Ectodermal cell (in vitro differentiated cells): ENCODE data around the gene TMSB4X.

ENCODE experiments used
- H3K27ac ChIP-seq: 2 replicates; pipeline ENCODE4 v1.7.0; 2013; ENCODE audit warnings: mild to moderate bottlenecking, low read depth, low read length; ENCODE audit not compliant: insufficient read depth, poor library complexity, severe bottlenecking
- H3K27me3 ChIP-seq: 2 replicates; pipeline ENCODE4 v1.7.0; 2013; ENCODE audit warnings: mild to moderate bottlenecking, low read length; ENCODE audit not compliant: insufficient read depth, control insufficient read depth, poor library complexity, severe bottlenecking
- H3K36me3 ChIP-seq: one replicate; pipeline ENCODE4 v1.7.0; 2013; ENCODE audit warnings: low read length; ENCODE audit not compliant: control insufficient read depth, insufficient read depth
- H3K4me1 ChIP-seq: one replicate; pipeline ENCODE4 v1.7.0; 2013; ENCODE audit warnings: low read length; ENCODE audit not compliant: control insufficient read depth, insufficient read depth
- H3K4me3 ChIP-seq: 2 replicates; pipeline ENCODE4 v1.7.0; 2013; ENCODE audit warnings: low read depth, low read length, control low read depth; ENCODE audit not compliant: insufficient read depth
- H3K9me3 ChIP-seq: 2 replicates; pipeline ENCODE4 v1.7.0; 2013; ENCODE audit warnings: mild to moderate bottlenecking, low read length, moderate library complexity; ENCODE audit not compliant: control insufficient read depth
- WGBS, 2 experiments: methylation state at CpG; one replicate each; pipeline ENCODE4 v1.1.7; 2013; ENCODE audit warnings: missing lambda C conversion rate in 2 of 2; 5-methylcytosine and 5-hydroxymethylcytosine counted together

The TMSB4X gene

DNA sequence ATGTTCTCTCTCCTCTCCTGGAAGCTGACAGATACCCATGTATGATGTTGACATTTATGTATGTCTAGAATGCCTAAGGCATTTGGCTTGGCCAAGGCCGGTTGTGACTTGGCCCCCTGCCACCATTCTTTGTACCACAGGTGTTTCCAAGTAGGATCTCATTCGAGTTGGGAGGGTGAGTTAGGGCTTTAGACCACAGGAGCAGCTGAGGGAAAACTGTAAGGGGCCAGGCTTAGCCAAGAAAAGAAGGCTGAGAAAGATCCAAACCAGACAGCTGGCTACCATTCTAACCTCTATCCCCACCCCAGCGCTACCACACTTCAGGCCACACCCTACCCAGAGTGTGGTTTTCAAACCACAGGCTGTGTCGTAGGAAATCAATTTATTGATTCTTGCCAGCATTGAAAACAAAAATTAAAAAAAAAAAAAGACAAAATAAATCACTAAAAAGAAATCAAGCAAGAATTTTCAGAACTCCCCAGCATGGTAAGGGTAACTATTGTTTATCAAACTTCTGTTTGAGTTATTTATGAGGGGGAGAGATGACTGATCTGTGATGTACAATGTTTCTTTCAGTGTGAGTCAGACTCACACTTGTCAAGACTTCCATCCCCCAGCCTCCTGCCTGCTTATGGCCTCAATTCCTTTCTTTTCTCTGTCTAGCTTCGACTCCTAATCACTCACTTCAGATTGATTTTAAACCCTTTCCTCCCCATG, 9.9 kb downstream of the TMSB4X start:
- Histone ChIP-seq H3K36me3 (no peaks in the 10 kb centered on the region), H3K27me3 (no peaks in the 10 kb centered on the region), H3K4me3 (no peak overlapping the region), H3K9me3 (no peaks in the 10 kb centered on the region), H3K4me1 (no peaks in the 10 kb centered on the region), H3K27ac (no peak overlapping the region)
- 92 to 97% methylated on average over 3 to 5 of the region's 5 CpGs for WGBS, 2 experiments

DNA sequence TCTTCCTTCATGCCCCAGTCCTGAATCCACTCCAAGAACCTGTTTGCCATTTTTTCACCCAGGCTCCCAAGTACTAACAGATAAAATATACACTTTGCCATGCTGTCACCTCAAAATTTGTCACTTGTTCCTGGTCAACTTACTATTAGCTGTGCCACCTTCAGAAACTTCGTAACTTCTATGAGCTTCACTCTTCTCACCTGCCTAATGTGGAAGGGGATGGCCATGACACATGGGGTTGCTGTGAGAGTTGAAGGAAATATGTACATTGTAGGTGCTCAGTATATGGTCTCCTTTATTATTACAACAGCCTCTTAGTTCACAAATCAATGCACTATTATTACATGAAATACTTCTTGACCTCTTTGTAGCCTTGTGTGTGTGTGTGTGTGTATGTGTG, 10.4 kb downstream of the TMSB4X start:
- H3K9me3 ChIP-seq: no peaks in the 10 kb centered on the region
- H3K27ac ChIP-seq: no peak overlapping the region
- no peak overlapping the region for H3K4me3 ChIP-seq
- 100% methylated on average over 1 of the region's 1 CpG; no CpG with 5 or more reads in 1 of the 2 experiments for WGBS, 2 experiments
- no peaks in the 10 kb centered on the region for H3K27me3 ChIP-seq
- H3K36me3 ChIP-seq: no peaks in the 10 kb centered on the region
- no peaks in the 10 kb centered on the region for H3K4me1 ChIP-seq

DNA sequence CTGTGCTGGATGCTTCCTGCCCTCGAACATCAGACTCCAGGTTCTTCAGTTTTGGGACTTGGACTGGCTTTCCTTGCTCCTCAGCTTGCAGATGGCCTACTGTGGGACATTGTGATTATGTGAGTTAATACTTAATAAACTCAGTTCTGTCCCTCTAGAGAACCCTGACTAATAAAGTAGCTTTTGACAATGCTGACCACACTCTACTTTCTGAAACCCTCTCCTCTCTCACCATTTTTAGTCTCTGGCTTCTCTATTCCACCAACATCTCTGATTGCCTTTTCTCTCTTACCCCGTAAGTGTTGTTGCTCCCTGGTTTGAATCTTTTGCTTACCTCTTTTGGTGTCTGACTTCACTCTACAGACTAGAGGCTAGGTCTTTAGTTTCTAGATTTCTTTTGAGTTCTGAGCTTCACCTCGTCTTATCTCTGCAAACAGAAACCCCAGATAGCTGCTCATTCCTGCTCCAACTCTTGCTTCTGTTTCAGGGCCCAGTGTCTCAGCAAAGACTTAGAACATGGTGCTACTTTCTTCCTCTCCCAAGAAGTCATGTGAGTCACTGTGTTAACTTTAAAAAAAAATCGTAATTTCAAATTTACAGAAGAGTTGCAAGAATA, 11.4 kb downstream of the TMSB4X start:
- H3K4me3 ChIP-seq: no peak overlapping the region
- H3K4me1 ChIP-seq: no peaks in the 10 kb centered on the region
- no peaks in the 10 kb centered on the region for H3K9me3 ChIP-seq
- H3K27ac ChIP-seq: no peak overlapping the region
- no peaks in the 10 kb centered on the region for H3K27me3 ChIP-seq
- 95% methylated on average over 4 of the region's 4 CpGs for WGBS, 2 experiments
- no peaks in the 10 kb centered on the region for H3K36me3 ChIP-seq

DNA sequence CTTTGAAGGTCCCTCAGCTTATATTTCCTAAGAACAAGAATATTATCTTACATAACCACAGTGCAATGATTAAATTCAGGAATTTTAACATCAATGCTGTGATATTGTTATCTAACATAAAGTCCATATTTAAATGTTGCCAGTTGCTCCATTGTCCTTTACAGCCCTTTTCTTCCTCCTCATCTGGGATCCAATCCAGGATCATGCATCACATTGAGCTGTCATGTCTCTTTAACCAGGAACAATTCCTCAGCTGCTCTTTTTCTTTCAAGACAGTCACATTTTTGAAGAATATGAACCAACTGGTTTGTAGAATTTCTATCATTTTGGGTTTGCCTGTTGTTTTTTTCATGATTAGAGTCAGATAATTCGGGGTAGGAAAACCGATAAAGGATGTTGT, 12.0 kb downstream of the TMSB4X start:
- Histone ChIP-seq H3K27me3 (no peaks in the 10 kb centered on the region), H3K36me3 (no peaks in the 10 kb centered on the region), H3K4me1 (no peaks in the 10 kb centered on the region), H3K9me3 (no peaks in the 10 kb centered on the region), H3K27ac (no peak overlapping the region), H3K4me3 (no peak overlapping the region)
- WGBS, 2 experiments: 96 to 100% methylated on average over 2 of the region's 2 CpGs

DNA sequence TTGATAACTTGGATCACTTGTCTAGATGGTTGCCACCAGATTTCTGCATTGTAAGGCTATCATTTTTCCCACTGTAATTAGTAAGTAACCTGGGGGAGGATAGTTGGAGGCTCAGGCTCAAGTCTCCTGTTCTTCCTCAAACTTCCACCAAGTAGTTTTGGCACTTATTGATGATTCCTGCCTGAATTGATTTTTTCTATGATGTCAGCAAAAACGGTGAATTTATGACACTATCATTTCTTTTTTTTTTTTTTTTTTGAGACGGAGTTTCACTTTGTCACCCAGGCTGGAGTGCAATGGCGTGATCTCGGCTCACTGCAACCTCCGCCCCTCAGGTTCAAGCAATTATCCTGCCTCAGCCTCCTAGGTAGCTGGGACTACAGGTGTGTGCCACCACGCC, 12.4 kb downstream of the TMSB4X start:
- WGBS, 2 experiments: 90 to 96% methylated on average over 5 to 6 of the region's 6 CpGs
- no peak overlapping the region for H3K4me3 ChIP-seq
- no peaks in the 10 kb centered on the region for H3K4me1 ChIP-seq
- no peaks in the 10 kb centered on the region for H3K36me3 ChIP-seq
- no peaks in the 10 kb centered on the region for H3K9me3 ChIP-seq
- no peaks in the 10 kb centered on the region for H3K27me3 ChIP-seq
- H3K27ac ChIP-seq: no peak overlapping the region

DNA sequence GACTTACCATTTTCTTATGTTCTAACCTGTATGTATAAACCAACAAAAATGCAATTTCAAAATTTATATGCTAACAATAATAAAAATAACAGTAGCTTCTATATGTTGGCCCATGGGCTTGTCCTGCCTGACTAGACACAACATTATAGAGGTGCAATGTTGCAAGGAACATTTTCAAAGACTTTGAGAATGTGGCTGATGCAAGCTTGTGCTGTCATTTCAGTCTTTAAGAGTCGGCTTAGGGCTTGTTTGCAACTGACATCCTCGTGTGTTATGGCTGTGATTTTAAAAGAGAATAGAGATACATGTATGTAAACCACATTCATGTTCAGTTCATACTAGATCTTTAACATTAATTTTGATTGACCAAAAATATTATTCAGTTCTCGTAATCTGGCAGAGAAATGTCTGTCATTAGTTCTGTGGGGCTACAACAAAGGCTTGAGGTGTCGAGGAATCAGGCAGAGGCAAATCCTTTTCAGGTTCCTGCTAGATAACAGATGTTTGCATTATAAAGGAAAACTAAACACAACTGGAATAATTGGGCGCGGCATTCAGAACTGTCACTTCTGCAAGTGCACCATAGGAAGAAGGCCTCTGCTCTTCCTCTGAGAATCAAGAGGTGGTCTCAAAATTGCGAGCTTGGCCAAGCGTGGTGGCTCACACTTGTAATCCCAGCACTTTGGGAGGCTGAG, 13.1 kb downstream of the TMSB4X start:
- no peak overlapping the region for H3K27ac ChIP-seq
- no peaks in the 10 kb centered on the region for H3K9me3 ChIP-seq
- WGBS, 2 experiments: 96 to 97% methylated on average over 7 to 8 of the region's 8 CpGs
- H3K4me1 ChIP-seq: no peaks in the 10 kb centered on the region
- no peak overlapping the region for H3K4me3 ChIP-seq
- no peaks in the 10 kb centered on the region for H3K27me3 ChIP-seq
- no peaks in the 10 kb centered on the region for H3K36me3 ChIP-seq

DNA sequence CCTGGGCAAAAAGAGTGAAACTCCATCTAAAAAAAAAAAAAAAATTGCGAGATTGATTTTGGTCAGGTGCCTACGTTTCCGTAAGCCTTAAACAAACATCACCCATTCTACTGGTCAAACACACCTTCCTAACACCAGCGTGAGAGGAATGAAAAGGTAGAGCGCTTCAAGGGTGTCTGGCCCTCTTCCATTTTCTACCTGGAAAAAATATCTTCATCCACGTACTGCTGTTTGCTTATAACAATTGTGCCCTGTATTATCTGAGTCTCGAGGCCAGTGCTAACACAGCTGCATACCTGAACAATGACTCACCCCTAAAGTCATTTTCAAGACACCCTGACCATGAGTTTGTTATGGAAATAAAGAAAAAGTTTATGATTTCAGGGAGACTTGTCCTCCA, 13.9 kb downstream of the TMSB4X start:
- Histone ChIP-seq H3K36me3 (no peaks in the 10 kb centered on the region), H3K4me1 (no peaks in the 10 kb centered on the region), H3K9me3 (no peaks in the 10 kb centered on the region), H3K27ac (no peak overlapping the region), H3K4me3 (no peak overlapping the region), H3K27me3 (no peaks in the 10 kb centered on the region)
- WGBS, 2 experiments: 81 to 88% methylated on average over 5 to 7 of the region's 7 CpGs

DNA sequence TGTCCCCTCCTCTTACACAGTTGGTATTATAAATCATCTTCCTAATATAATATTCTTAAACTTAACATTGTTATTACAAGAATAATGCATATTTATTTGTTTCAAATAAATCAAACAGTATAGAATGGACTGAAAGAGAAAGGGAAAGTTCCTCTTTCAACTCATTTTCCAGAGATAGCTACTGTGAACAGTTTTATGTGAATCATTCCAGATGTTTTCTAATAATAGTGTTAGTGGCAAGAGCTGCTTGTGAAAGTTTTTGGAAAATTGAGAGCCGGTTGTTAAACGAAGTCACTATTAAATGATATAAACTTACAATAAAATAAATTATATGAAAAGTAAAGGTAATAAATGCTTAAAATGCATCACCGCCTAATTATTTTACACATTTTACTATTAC, 14.6 kb downstream of the TMSB4X start:
- H3K9me3 ChIP-seq: no peaks in the 10 kb centered on the region
- no peak overlapping the region for H3K4me3 ChIP-seq
- no peaks in the 10 kb centered on the region for H3K36me3 ChIP-seq
- no peak overlapping the region for H3K27ac ChIP-seq
- no peaks in the 10 kb centered on the region for H3K4me1 ChIP-seq
- WGBS, 2 experiments: no CpG with 5 or more reads among the region's 3 CpGs
- H3K27me3 ChIP-seq: no peaks in the 10 kb centered on the region

DNA sequence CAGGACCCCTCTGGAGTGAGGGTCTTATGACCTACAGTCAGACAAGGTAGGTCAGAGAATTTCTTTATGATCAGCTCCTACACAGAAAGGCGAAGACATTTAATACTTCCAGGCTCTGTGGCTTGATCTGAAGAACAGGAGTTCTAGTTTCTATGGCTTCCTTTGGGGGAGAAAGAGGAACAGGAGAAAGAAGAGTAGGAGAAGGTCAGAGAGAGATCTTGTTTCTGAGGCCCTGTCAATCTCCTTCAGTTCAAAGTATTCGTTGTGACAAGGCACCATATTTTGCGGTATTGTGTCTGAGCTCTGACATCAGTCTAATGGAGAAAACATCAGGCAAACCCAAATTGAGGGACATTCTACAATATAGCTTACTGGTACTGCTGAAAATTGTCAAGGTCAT, 16.7 kb downstream of the TMSB4X start:
- H3K4me1 ChIP-seq: no peaks in the 10 kb centered on the region
- no peak overlapping the region for H3K27ac ChIP-seq
- no peaks in the 10 kb centered on the region for H3K36me3 ChIP-seq
- WGBS, 2 experiments: 94 to 95% methylated on average over 3 of the region's 3 CpGs
- no peak overlapping the region for H3K4me3 ChIP-seq
- no peaks in the 10 kb centered on the region for H3K27me3 ChIP-seq
- no peaks in the 10 kb centered on the region for H3K9me3 ChIP-seq

DNA sequence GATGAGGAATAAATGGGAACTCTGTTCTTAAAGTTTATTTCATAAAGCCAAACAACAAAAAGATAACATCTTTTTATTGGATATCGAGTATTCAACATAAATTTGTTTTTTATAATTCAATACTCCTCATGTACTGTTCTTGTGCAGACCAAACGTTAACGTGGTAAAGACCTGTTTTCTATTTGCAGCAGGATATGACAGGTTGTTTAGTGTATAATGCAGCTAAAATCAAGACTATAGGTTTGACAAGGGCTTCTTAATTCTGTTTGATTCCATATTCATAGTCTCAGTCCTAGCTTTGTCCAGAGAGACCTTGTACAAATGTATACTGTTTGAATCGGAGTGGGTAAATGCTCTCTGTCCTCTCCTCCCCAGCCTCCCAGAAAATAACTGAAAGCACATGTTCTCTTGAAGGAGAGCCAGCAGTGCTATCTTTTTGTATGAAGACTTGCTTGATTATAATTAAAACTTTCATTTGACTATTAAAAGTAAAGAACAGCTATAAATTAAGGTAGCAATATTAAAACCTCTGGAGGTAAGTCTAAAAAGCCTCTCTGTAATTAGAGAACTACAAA, 17.7 kb downstream of the TMSB4X start:
- H3K9me3 ChIP-seq: no peaks in the 10 kb centered on the region
- H3K36me3 ChIP-seq: no peaks in the 10 kb centered on the region
- no peak overlapping the region for H3K27ac ChIP-seq
- H3K4me1 ChIP-seq: no peaks in the 10 kb centered on the region
- H3K4me3 ChIP-seq: no peak overlapping the region
- no peaks in the 10 kb centered on the region for H3K27me3 ChIP-seq
- 91 to 100% methylated on average over 1 to 4 of the region's 4 CpGs for WGBS, 2 experiments
